Smooth muscle cell (in vitro differentiated cells): ENCODE data around the gene UNC79. TPM values are rescaled to one million over a fixed set of nuclear protein-coding genes. Genes with fewer than 3 reads are reported as not detected.

Source experiments
- DNase-seq: peaks from one replicate; lab custom pipeline; 2025; ENCODE audit not compliant: unreplicated experiment; lab: John Stamatoyannopoulos, UW
- H2AFZ ChIP-seq: fragments of 200-600 bp; sonication (generic); 2 replicates; pipeline ENCODE4 v1.6.0; 2016; ENCODE audit warnings: antibody characterized with exemption, low read depth, mild to moderate bottlenecking
- H3F3A ChIP-seq: fragments of 200-600 bp; sonication (generic); 2 replicates; pipeline ENCODE4 v1.6.0; 2017; ENCODE audit warnings: antibody characterized with exemption, low read depth
- H3K27ac ChIP-seq: fragments of 200-600 bp; sonication (generic); 2 replicates; pipeline ENCODE4 v1.5.1; 2016; ENCODE audit warnings: low read depth, mild to moderate bottlenecking
- H3K27me3 ChIP-seq: fragments of 200-600 bp; sonication (generic); 2 replicates; pipeline ENCODE4 v1.6.1; 2016; ENCODE audit warnings: low read depth, mild to moderate bottlenecking
- H3K36me3 ChIP-seq: fragments of 200-600 bp; sonication (generic); 2 replicates; pipeline ENCODE4 v1.5.1; 2016; ENCODE audit warnings: low read depth
- H3K4me1 ChIP-seq: fragments of 200-600 bp; sonication (generic); 2 replicates; pipeline ENCODE4 v1.5.1; 2016; ENCODE audit warnings: low read depth
- H3K4me2 ChIP-seq: fragments of 200-600 bp; sonication (generic); 2 replicates; pipeline ENCODE4 v1.6.0; 2016; ENCODE audit warnings: mild to moderate bottlenecking
- H3K4me3 ChIP-seq: fragments of 200-600 bp; sonication (generic); 2 replicates; pipeline ENCODE4 v1.5.1; 2016; ENCODE audit warnings: mild to moderate bottlenecking
- H3K79me2 ChIP-seq: fragments of 200-600 bp; sonication (generic); 2 replicates; pipeline ENCODE4 v1.6.0; 2016; ENCODE audit warnings: low read depth, mild to moderate bottlenecking
- H3K9ac ChIP-seq: fragments of 200-600 bp; sonication (generic); 2 replicates; pipeline ENCODE4 v1.6.0; 2016; ENCODE audit warnings: low read depth
- H3K9me3 ChIP-seq: fragments of 200-600 bp; sonication (generic); replicated peaks from 2 replicates; pipeline ENCODE4 v1.5.1; 2016; ENCODE audit warnings: low read depth
- H4K20me1 ChIP-seq: fragments of 200-600 bp; sonication (generic); 2 replicates; pipeline ENCODE4 v1.6.0; 2016; ENCODE audit warnings: low read depth
- WGBS: methylation state at CpG from one replicate; pipeline ENCODE4 v1.1.7; 2016; ENCODE audit warnings: low lambda C conversion rate; 5-methylcytosine and 5-hydroxymethylcytosine counted together
- polyA plus RNA-seq: library from polyadenylated mRNA; unstranded; fragments of >200 nt; fragmentation: Nextera tagmentation; extraction: Ambion mirVana; gene quantifications from 2 replicates; pipeline ENCODE4 v1.2.1, GENCODE V29; 2016
- total RNA-seq: library from RNA; depleted of rRNA; stranded (reverse); fragments of >200 nt; gene quantifications from 2 replicates; pipeline ENCODE4 v1.2.3, GENCODE V29; 2014
- TF ChIP-seq, protein P1 (sequence below): fragments of 200-600 bp; sonication (generic); IDR thresholded peaks from 2 replicates; pipeline ENCODE4 v1.5.1; 2017; ENCODE audit warnings: borderline replicate concordance, mild to moderate bottlenecking, antibody characterized with exemption; ENCODE audit not compliant: insufficient read depth, poor library complexity, severe bottlenecking

The UNC79 gene
- total and polyA plus RNA-seq, 2 experiments from 2014 or later = 0.06 to 0.36 TPM

DNA sequence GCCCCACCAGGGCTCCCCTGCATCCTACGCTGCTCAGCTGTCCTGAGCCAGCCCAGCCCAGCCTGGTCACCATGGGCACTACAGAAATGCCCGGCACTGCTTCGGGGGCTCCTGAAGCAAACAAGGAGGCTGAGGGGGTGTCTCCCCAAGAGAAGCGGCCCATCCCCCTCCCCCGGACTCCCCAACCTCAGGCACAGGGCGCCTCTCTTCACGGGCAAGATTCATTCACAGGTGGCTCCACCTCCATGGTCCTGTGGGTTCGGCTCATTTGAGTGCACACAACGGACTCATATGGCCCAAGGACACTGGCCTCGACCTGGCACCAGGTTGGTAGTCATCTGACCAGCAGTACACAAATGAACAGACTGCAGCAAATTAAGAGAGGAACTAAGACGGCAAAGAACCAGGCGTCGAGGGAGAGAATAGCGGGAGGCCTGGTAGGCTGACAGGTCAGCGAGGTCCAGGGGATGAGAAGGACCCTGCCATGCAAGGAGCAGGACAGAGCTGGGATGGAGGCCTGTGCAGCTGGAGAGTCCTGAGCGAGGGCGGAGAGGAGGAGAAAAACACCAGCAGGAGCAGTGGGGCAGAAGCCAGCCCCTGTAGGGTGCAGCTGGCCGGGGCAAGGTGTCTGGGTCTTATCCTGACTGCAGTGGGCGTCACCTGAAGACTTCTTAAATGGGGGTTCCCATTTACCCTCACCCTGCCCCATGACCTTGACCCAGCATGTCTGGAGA is 297.3 kb downstream of the UNC79 start:
- no peak overlapping the region for H3K27ac ChIP-seq
- H3K4me2 ChIP-seq = no peak overlapping the region
- H3K9me3 ChIP-seq = no peaks in the 10 kb centered on the region

DNA sequence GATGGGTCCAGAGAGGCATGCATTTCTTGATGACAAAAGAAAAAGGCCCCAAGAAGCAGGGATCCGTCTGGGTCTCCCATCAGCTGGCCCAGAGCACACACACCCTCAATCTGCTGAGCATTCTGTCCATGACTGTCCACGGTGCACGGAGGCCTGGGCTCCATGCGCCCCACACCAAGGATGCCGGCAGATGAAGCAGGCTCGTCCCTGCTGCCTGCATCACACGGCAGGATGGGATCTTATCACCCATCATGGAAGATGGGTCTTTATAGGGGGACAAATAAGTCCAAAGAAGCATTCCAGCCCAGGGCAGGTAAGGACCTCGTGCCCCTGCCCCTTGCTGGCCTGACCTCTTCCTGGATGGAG is 297.9 kb downstream of the UNC79 start:
- no peak overlapping the region for H3K4me2 ChIP-seq
- H3K27me3 ChIP-seq = peaks cover 5% of the 10 kb centered on the region
- H3K9me3 ChIP-seq = no peaks in the 10 kb centered on the region
- 94% methylated on average over 8 of the region's 8 CpGs for WGBS
- H3K27ac ChIP-seq = no peak overlapping the region
- no peak overlapping the region for H2AFZ ChIP-seq
- no peaks in the 10 kb centered on the region for H3K79me2 ChIP-seq
- no peaks in the 10 kb centered on the region for H3K36me3 ChIP-seq
- no peaks in the 10 kb centered on the region for H4K20me1 ChIP-seq
- TF ChIP-seq, protein P1, sequence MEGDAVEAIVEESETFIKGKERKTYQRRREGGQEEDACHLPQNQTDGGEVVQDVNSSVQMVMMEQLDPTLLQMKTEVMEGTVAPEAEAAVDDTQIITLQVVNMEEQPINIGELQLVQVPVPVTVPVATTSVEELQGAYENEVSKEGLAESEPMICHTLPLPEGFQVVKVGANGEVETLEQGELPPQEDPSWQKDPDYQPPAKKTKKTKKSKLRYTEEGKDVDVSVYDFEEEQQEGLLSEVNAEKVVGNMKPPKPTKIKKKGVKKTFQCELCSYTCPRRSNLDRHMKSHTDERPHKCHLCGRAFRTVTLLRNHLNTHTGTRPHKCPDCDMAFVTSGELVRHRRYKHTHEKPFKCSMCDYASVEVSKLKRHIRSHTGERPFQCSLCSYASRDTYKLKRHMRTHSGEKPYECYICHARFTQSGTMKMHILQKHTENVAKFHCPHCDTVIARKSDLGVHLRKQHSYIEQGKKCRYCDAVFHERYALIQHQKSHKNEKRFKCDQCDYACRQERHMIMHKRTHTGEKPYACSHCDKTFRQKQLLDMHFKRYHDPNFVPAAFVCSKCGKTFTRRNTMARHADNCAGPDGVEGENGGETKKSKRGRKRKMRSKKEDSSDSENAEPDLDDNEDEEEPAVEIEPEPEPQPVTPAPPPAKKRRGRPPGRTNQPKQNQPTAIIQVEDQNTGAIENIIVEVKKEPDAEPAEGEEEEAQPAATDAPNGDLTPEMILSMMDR = no peak
- DNase-seq = no peak
- no peak overlapping the region for H3K9ac ChIP-seq
- no peaks in the 10 kb centered on the region for H3F3A ChIP-seq
- no peak overlapping the region for H3K4me3 ChIP-seq
- no peaks in the 10 kb centered on the region for H3K4me1 ChIP-seq

More for the DNA sequence above, 297.3 kb downstream of the UNC79 start:
- no peak for DNase-seq
- H3K4me3 ChIP-seq = no peak overlapping the region
- no peak overlapping the region for H3K9ac ChIP-seq
- H3K36me3 ChIP-seq = no peaks in the 10 kb centered on the region
- TF ChIP-seq, protein P1 = no peak
- WGBS = 92% methylated on average over 19 of the region's 19 CpGs
- no peak overlapping the region for H2AFZ ChIP-seq
- H3K4me1 ChIP-seq = no peaks in the 10 kb centered on the region
- H3K79me2 ChIP-seq = no peaks in the 10 kb centered on the region
- H3K27me3 ChIP-seq = peaks cover 5% of the 10 kb centered on the region
- no peaks in the 10 kb centered on the region for H3F3A ChIP-seq
- no peaks in the 10 kb centered on the region for H4K20me1 ChIP-seq

DNA sequence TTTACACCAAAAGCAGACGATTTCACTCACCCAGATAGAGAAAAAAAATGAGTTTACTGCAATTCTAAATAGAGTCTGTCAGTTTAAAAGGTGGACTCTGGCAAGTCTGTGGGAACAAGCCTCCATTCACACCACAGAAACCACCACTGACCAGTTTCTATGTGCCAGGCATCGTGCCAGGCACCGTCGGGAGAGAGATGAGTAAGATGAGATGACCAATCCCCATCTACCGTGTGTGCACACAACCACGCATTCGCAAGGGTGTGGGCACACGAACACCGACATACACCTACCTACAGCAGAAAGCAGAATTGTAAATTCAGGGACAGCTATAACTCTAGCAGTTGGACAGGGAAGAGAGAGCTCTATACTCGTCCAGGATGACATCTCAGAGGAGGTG is 299.3 kb downstream of the UNC79 start:
- Histone ChIP-seq H2AFZ (no peak overlapping the region), H3K4me3 (no peak overlapping the region), H3K4me1 (no peaks in the 10 kb centered on the region), H3F3A (no peaks in the 10 kb centered on the region), H3K27ac (no peak overlapping the region), H3K79me2 (no peaks in the 10 kb centered on the region), H3K4me2 (no peak overlapping the region), H3K36me3 (no peaks in the 10 kb centered on the region), H3K27me3 (peaks cover 5% of the 10 kb centered on the region), H3K9ac (no peak overlapping the region), H4K20me1 (no peaks in the 10 kb centered on the region), H3K9me3 (no peaks in the 10 kb centered on the region)
- TF ChIP-seq, protein P1 = no peak
- no peak for DNase-seq
- 93% methylated on average over 10 of the region's 10 CpGs for WGBS

DNA sequence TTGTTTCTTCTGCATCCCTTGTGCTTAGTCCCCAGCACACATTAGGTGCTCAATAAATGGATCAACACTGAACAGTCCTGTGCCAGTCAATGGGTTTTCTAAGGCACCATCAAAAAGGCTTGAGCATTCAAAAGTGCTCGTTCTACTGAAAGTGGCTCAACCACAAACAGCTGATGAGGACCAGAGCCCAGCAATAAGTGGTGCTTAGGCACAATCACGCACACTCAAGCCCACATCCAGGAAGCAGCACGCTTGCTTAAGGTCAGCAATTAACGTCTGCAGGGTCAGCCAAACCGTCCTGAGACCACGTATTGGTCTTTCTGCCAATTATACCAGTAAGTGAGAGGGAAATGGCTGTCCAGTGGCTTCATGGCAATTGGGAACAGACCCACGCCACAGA is 301.0 kb downstream of the UNC79 start:
- 65% methylated on average over 7 of the region's 7 CpGs for WGBS
- H3K36me3 ChIP-seq = no peaks in the 10 kb centered on the region

More for the DNA sequence above, 301.0 kb downstream of the UNC79 start:
- no peak for DNase-seq
- no peaks in the 10 kb centered on the region for H3K79me2 ChIP-seq
- H3K9me3 ChIP-seq = no peaks in the 10 kb centered on the region
- H3K4me1 ChIP-seq = no peaks in the 10 kb centered on the region
- H3K4me2 ChIP-seq = no peak overlapping the region
- H3K27ac ChIP-seq = no peak overlapping the region
- no peaks in the 10 kb centered on the region for H3F3A ChIP-seq
- H3K9ac ChIP-seq = no peak overlapping the region
- H2AFZ ChIP-seq = no peak overlapping the region
- TF ChIP-seq, protein P1 = no peak
- H4K20me1 ChIP-seq = no peaks in the 10 kb centered on the region
- peaks cover 5% of the 10 kb centered on the region for H3K27me3 ChIP-seq
- H3K4me3 ChIP-seq = no peak overlapping the region
